ENCODE measurements around the gene PRR7. TPM values are rescaled to one million over a fixed set of nuclear protein-coding genes. Genes with fewer than 3 reads are reported as not detected.

Gene PRR7
- polyA plus RNA-seq, 3 donors, result 1.8 to 17.4 (median 2.1) TPM

GRCh38 chr5:177442066-177442826, 4.4 kb upstream of the PRR7 start:
- H3K4me3 ChIP-seq (replicated peaks in 1 of 3; ENCODE audit: low read depth in 2 of 3, low read length in 3 of 3), result no peak overlapping the region
- H3K4me1 ChIP-seq (ENCODE audit: control insufficient read depth in 1 of 2, insufficient read depth in 2 of 2, low read length in 2 of 2), result peaks cover 23 to 41% of the 10 kb centered on the region in 2 donors
- no peaks in the 10 kb centered on the region for H3K9me3 ChIP-seq (replicated peaks in 1 of 2; ENCODE audit: control insufficient read depth in 1 of 2, insufficient read depth in 1 of 2, low read length in 2 of 2)
- Mint-ChIP-seq H3K4me1 (peaks cover 32% of the 10 kb centered on the region), H3K27ac (peak overlapping the region in 1 of 7 donors; percentile 43), H3K27me3 (ENCODE audit: low read depth in 3 of 3) (peaks cover 7 to 10% (median 8%) of the 10 kb centered on the region in 3 donors), H3K36me3 (peaks cover 54 to 61% of the 10 kb centered on the region in 2 donors), H3K9me3 (peaks cover 0 to 3% (median 0%) of the 10 kb centered on the region in 7 donors), H3K4me3 (no peak overlapping the region)
- H3K27ac ChIP-seq (ENCODE audit: low read depth in 1 of 2, low read length in 2 of 2), result no peak overlapping the region
- H2AFZ ChIP-seq (ENCODE audit: insufficient read depth, low read depth, low read length, poor library complexity, severe bottlenecking), result no peak overlapping the region
- intact Hi-C loops (cut with micrococcal nuclease), result no loop called here
- peaks cover 92% of the 10 kb centered on the region for H4K20me1 ChIP-seq (ENCODE audit: insufficient read depth, low read length)
- no peak for TF ChIP-seq CTCF (IDR thresholded peaks at IDR 0.05)
- H3K79me2 ChIP-seq (ENCODE audit: insufficient read depth, low read length), result no peaks in the 10 kb centered on the region
- no peak for DNase-seq
- H3K9ac ChIP-seq (ENCODE audit: insufficient read depth, low read length, poor library complexity, severe bottlenecking), result no peak overlapping the region
- H3K36me3 ChIP-seq (replicated peaks in 1 of 2; ENCODE audit: control insufficient read depth in 1 of 2, insufficient read depth in 2 of 2, low read length in 2 of 2), result peaks cover 57 to 66% of the 10 kb centered on the region in 2 donors
- WGBS (ENCODE audit: insufficient coverage), result 94% methylated on average over 11 of the region's 20 CpGs
- no peak overlapping the region for H3K4me2 ChIP-seq (replicated peaks; ENCODE audit: extremely low read depth, low read length, poor library complexity, severe bottlenecking)
- no peaks in the 10 kb centered on the region for H3K27me3 ChIP-seq (ENCODE audit: control insufficient read depth in 2 of 2, insufficient read depth in 2 of 2, low read length in 2 of 2)

- no peak overlapping the region for H3K9ac ChIP-seq (ENCODE audit: insufficient read depth, low read length, poor library complexity, severe bottlenecking)
- peaks cover 90% of the 10 kb centered on the region for H4K20me1 ChIP-seq (ENCODE audit: insufficient read depth, low read length)
- intact Hi-C loops (cut with micrococcal nuclease), result no loop called here
- no peaks in the 10 kb centered on the region for H3K9me3 ChIP-seq (replicated peaks in 1 of 2; ENCODE audit: control insufficient read depth in 1 of 2, insufficient read depth in 1 of 2, low read length in 2 of 2)
- H3K79me2 ChIP-seq (ENCODE audit: insufficient read depth, low read length), result no peaks in the 10 kb centered on the region
- H3K36me3 Mint-ChIP-seq, result peaks cover 45 to 49% of the 10 kb centered on the region in 2 donors
- no peak overlapping the region for H3K4me3 Mint-ChIP-seq
- peaks cover 0 to 3% (median 0%) of the 10 kb centered on the region in 7 donors for H3K9me3 Mint-ChIP-seq
- no peak overlapping the region for H3K4me2 ChIP-seq (replicated peaks; ENCODE audit: extremely low read depth, low read length, poor library complexity, severe bottlenecking)
- no peak overlapping the region for H3K27ac ChIP-seq (ENCODE audit: low read depth in 1 of 2, low read length in 2 of 2)
- peaks cover 0 to 8% of the 10 kb centered on the region in 2 donors for H3K27me3 ChIP-seq (ENCODE audit: control insufficient read depth in 2 of 2, insufficient read depth in 2 of 2, low read length in 2 of 2)
- H2AFZ ChIP-seq (ENCODE audit: insufficient read depth, low read depth, low read length, poor library complexity, severe bottlenecking), result no peak overlapping the region
- H3K4me3 ChIP-seq (replicated peaks in 1 of 3; ENCODE audit: low read depth in 2 of 3, low read length in 3 of 3), result no peak overlapping the region
- H3K27me3 Mint-ChIP-seq (ENCODE audit: low read depth in 3 of 3), result peaks cover 13 to 19% (median 13%) of the 10 kb centered on the region in 3 donors
- H3K4me1 Mint-ChIP-seq, result peaks cover 39% of the 10 kb centered on the region
- no peak for TF ChIP-seq CTCF (IDR thresholded peaks at IDR 0.05)
- WGBS (ENCODE audit: insufficient coverage), result 80% methylated on average over 4 of the region's 15 CpGs
- DNase-seq, result no peak
- peaks cover 34 to 52% of the 10 kb centered on the region in 2 donors for H3K4me1 ChIP-seq (ENCODE audit: control insufficient read depth in 1 of 2, insufficient read depth in 2 of 2, low read length in 2 of 2)
- H3K27ac Mint-ChIP-seq, result peak overlapping the region in 1 of 7 donors; percentile 23
- H3K36me3 ChIP-seq (replicated peaks in 1 of 2; ENCODE audit: control insufficient read depth in 1 of 2, insufficient read depth in 2 of 2, low read length in 2 of 2), result peaks cover 48 to 55% of the 10 kb centered on the region in 2 donors
Measured at GRCh38 chr5:177443144-177443983, 3.2 kb upstream of the PRR7 start.
